Heart left ventricle (tissue), 13 donors: ENCODE data around the gene ORAI2.
"Not testable (repeated sequence)": the region's sequence is repeated elsewhere in the genome, so short reads cannot be mapped to it uniquely, and the experiment has no call there.

ENCODE experiments used
- CTCF ChIP-seq, 12 donors: fragments of 200-600 bp; sonication (generic) in 4 of 12; IDR thresholded peaks; one replicate each; pipeline versions ENCODE4 v1.5.0 to v1.8.0; 2018 to 2022; ENCODE audit warnings: antibody characterized with exemption in 12 of 12, mild to moderate bottlenecking in 5 of 12
- POLR2A ChIP-seq, 2 donors: fragments of 450-650 bp; IDR thresholded peaks; one replicate each; pipeline ENCODE4 v1.6.1; 2017; ENCODE audit warnings: antibody characterized with exemption in 2 of 2, mild to moderate bottlenecking in 2 of 2, moderate library complexity in 2 of 2
- donor health status: ischemic (EF 13 %, LVEDD 7.1; RV severe dilation, severe dysfunction).
- donor health status: DM: no; HTN: yes; CAD: no.
- donor health status: DM: no; HTN: no; CAD: no.
- donor health status: ischemic (EF 25% LVEDD 6.9; RV normal size, moderate dysfunction).
- donor health status: ischemic (EF 25% LVEDD 5.7; RV mildly dilated, moderate dysfunction).
- donor health status: ischemic (EF 35%, LVEDD 5.7; RV mildly dilated, moderate dysfunction).
- donor health status: nonischemic (EF 11% LVEDD 7.7; RV severe dilation, severe dysfunction).
- donor health status: DM: yes; HTN: yes; CAD: no.
- donor health status: PGD.
- donor health status: ischemic (EF 29% LVEDD 5.4; RV normal size, mild dysfunction).
- donor health status: nonischemic (EF 23%, LVEDD 6.1; RV moderate dilation, normal function).

DNA sequence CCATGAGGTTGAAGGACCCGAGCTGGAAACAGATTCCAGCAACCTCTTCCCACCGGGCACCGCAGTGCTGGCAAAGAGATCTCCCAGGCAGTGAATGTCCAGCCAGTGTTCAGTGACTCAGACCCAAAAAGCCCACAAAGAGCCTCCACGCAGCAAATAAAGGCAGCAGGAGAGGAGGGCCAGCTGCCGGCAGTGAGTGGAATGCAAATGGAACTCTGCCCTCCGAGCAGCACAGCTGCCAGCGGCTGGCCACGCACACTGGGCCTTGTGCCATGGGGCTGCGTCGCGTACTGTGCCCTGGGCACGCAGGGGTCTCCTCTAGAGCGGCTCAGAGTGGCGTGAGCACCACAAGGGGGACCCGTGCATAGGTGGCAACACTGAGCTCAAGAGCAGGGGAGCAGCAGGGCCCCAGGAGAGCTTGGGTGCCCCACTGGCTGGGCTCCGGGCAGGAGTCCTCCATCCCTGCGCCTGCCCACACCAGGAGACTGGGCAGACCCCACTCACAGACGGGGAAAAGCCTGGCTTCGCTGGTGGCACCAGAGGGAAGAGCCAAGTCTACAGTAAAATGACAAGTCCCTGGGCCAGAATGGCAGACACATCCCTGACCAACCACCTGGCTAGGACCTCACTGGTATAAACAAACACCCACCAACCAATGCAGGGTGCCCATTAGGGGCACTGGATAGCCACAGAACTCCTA is 41.5 kb downstream of the ORAI2 start:
- not testable (repeated sequence) for TF ChIP-seq CTCF, POLR2A (IDR thresholded peaks at IDR 0.05)
